ENCODE data around the gene FBXO27.

- TF ChIP-seq CTCF (IDR thresholded peaks at IDR 0.05) = no peak
- no peak for TF ChIP-seq POLR2A (IDR thresholded peaks at IDR 0.05)
Measured at GRCh38 chr19:39017646-39018045, 14.7 kb downstream of the FBXO27 start.
